Astrocyte (in vitro differentiated cells and primary cell): ENCODE data around the gene OXER1.

Experiments
- CTCF ChIP-seq: IDR thresholded peaks from 2 replicates; pipeline ENCODE4 v1.5.1; 2011; ENCODE audit warnings: low read depth, mild to moderate bottlenecking, inconsistent platforms, low read length, moderate library complexity; ENCODE audit not compliant: insufficient read depth
- EZH2 ChIP-seq: IDR thresholded peaks from 2 replicates; pipeline ENCODE4 v1.6.1; 2012; ENCODE audit warnings: mild to moderate bottlenecking, low read length, inconsistent platforms; ENCODE audit not compliant: insufficient read depth

GRCh38 chr2:42712934-42713333 lies 51.0 kb downstream of the OXER1 start:
- no peak for TF ChIP-seq CTCF
- TF ChIP-seq EZH2, result no peak
